Measurements from ENCODE around the gene DMAP1.
"Not testable (repeated sequence)": the region's sequence is repeated elsewhere in the genome, so short reads cannot be mapped to it uniquely, and the experiment has no call there.

DMAP1 gene, protein sequence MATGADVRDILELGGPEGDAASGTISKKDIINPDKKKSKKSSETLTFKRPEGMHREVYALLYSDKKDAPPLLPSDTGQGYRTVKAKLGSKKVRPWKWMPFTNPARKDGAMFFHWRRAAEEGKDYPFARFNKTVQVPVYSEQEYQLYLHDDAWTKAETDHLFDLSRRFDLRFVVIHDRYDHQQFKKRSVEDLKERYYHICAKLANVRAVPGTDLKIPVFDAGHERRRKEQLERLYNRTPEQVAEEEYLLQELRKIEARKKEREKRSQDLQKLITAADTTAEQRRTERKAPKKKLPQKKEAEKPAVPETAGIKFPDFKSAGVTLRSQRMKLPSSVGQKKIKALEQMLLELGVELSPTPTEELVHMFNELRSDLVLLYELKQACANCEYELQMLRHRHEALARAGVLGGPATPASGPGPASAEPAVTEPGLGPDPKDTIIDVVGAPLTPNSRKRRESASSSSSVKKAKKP
- long read RNA-seq, donor 1, full-length matches to known transcripts = 16 of 130 reads
- long read RNA-seq, donor 1, partial matches to known transcripts = 92 of 130 reads
- long read RNA-seq, donor 1, other reads (novel, unspliced or antisense) = 22 of 130 reads
- long read RNA-seq, donor 2, full-length matches to known transcripts = 10 of 52 reads
- long read RNA-seq, donor 2, partial matches to known transcripts = 29 of 52 reads
- long read RNA-seq, donor 2, other reads (novel, unspliced or antisense) = 13 of 52 reads
- long read RNA-seq, donor 3, full-length matches to known transcripts = 7 of 53 reads
- long read RNA-seq, donor 3, partial matches to known transcripts = 32 of 53 reads
- long read RNA-seq, donor 3, other reads (novel, unspliced or antisense) = 14 of 53 reads
- long read RNA-seq, donor 4, full-length matches to known transcripts = 21 of 83 reads
- long read RNA-seq, donor 4, partial matches to known transcripts = 35 of 83 reads
- long read RNA-seq, donor 4, other reads (novel, unspliced or antisense) = 27 of 83 reads
- long read RNA-seq, donor 5, full-length matches to known transcripts = 17 of 136 reads
- long read RNA-seq, donor 5, partial matches to known transcripts = 81 of 136 reads
- long read RNA-seq, donor 5, other reads (novel, unspliced or antisense) = 38 of 136 reads
- long read RNA-seq, donor 6, partial matches to known transcripts = 58 of 63 reads
- long read RNA-seq, donor 6, other reads (novel, unspliced or antisense) = 0 of 63 reads
- long read RNA-seq, donor 7, full-length matches to known transcripts = 23 of 31 reads
- long read RNA-seq, donor 7, partial matches to known transcripts = 8 of 31 reads
- long read RNA-seq, donor 7, other reads (novel, unspliced or antisense) = 0 of 31 reads
- long read RNA-seq, donor 8, full-length matches to known transcripts = 17 of 76 reads
- long read RNA-seq, donor 8, partial matches to known transcripts = 54 of 76 reads
- long read RNA-seq, donor 8, other reads (novel, unspliced or antisense) = 5 of 76 reads

GRCh38 chr1:44213222-44214112 is at the start of gene DMAP1:
DMAP1 (plus strand) TSS chr1:44213471; CDS start chr1:44213754, 283 bp downstream.
- peak; percentile 88 for DNase-seq

DNA sequence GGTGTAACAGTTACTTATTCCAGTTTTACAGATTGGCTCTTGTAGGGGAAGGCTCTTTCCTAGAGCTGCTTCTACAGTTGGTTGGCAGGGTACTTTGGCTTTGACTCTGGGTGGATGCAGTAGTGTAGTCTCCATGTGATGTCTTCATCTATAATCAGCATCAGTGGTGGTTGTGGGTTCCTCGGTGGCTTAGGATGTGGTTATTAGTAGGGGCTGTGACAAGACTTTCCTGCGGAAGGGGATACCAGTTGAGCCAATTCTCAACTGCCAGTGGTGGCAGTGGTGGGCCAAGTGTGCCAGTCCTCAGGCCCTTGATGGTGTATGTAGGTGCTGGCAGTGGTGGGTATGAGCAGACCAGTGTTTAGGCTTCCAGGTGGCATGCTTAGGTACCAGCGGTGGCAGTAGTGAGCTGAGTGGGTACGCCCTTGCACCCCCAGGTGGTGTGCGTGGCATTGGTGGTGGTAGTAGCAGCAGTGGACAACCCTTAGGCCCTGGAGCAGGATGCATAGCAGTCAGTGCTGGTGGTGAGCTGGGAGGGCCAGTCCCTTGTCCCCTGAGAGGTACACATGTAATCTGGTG is 44.7 kb upstream of the DMAP1 start:
- DNase-seq = no peak

- no peak for DNase-seq
Observed at GRCh38 chr1:44170281-44170823, 42.9 kb upstream of the DMAP1 start.

DNA sequence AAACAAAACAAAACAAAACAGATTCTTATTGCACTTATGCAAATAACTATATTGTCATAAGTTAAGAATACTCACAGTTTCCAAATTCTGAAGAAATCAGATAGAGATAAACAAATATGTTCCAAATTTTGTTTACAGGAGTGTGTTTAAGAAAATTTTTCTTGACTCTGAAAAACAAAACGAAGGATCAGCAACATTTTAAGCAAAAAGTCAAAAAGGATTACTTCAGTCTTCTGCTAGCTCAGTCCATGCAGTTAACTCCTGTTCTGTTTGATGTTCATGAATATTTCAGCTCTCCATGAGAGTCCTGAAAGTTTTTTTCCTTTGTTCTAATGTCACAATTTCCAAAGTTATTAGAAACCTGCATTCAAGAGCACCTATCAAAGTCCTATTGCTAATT is 38.6 kb upstream of the DMAP1 start:
- no peak for DNase-seq

- no peak for DNase-seq
Observed at GRCh38 chr1:44200336-44200735, 12.9 kb upstream of the DMAP1 start.

DNA sequence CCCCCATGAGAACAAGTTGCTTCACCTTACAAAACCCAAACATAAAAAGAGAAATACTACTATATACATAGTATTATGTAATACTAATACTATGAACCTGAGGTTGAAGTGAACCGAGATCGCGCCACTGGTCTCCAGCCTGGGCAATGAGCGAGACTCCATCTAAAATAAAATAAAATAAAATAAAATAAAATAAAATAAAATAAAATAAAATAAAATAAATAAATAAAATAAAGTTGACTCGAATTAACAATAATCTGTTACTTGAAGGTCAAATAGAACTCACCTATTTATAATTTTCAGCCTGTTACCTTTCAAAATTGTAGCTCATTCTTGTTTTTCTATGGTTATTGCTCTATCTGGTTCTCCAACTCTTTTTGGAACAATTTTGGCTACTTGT is 6.7 kb upstream of the DMAP1 start:
- not testable (repeated sequence) for DNase-seq

DNA sequence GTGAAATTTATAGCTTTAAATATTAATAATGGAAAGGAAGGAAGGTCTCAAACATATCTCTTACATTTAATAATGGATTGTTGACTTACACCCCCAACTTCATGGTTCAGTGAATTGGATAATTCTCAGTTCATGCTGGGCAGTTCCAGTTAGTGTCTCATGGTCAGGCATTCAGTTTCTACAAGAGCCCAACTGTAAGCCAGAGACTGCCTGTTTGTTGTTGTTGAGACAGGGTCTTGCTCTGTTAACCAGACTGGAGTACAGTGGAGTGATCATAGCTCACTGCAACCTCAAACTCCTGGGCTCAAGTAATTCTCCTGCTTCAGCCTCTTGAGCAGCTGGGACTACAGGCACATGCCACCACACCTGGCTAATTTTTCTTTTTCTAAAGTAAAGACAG is 5.0 kb upstream of the DMAP1 start:
- no peak for DNase-seq

GRCh38 chr1:44210595-44210994 is 2.7 kb upstream of the DMAP1 start:
- no peak for DNase-seq

DNA sequence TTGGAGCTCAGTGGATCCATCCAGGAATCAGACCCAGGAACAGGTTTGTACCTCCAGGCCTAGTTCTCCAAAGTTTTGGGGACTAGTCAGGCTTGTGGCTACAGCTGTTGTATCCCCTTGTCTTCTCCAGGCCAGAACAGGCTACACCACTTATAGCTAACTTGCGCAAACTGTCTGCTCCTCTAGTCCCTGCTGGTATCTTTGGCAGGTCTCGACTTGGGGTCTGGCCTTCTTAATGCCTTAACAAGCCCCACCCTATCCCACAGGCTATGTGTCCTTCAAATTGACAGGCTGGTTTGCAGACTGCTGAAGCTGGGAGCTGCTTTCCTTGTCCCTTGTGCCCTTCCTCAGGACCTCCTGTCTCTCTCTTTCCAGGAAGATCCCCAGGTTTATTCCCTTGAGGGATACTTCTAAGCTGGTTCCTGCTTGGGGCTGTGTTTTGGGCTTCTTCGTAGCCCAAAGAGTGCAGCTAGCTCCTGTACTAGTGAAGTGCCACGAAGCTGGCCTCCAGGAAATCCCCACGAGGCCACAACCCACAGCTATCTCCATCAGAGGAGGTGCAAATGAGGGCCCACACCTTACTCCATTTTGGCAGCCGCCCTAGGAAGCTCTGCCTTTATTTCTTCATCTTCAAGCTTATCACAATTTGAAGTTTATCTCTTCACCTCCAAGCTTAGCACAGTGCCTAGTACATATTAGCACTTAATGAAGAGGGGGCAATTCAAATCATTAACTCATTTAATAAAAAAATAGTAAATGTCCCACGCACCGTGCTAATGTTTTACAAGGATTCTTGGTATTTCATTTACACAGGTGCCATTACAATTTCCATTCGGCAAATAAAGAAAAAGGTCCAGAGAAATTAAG is 683 bp upstream of the DMAP1 start:
- DNase-seq = no peak

DNA sequence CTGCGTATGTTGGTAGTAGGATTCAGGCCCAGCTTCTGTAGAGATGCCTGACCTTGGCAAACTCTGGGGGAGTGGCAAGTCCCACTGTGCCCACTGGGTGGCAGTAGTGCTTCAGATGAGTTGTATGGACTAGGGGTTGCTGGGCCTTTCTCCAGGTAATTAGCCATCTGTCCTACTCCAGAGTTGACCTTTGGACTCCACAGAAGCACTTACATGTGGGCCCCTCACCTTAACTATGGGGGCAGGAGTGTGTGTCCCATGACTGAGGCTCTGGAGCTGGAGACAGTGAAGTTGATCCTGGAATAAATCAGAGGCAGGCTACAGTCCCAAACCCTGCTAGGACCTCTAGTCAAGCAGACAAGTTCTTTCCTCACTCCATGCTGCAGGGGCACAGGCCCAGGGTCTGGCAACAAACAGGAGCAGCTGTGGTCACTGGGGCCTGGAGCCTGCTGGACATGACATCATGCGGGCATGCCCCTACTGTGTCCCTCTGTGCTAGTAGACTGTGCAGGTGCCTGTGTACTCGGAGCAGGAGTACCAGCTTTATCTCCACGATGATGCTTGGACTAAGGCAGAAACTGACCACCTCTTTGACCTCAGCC is 4.6 kb downstream of the DMAP1 start:
- DNase-seq = peak; percentile 67

- no peak for DNase-seq
Observed at GRCh38 chr1:44218503-44219300, 5.4 kb downstream of the DMAP1 start.

- no peak for DNase-seq
Observed at GRCh38 chr1:44219301-44219626, 6.0 kb downstream of the DMAP1 start.

DNA sequence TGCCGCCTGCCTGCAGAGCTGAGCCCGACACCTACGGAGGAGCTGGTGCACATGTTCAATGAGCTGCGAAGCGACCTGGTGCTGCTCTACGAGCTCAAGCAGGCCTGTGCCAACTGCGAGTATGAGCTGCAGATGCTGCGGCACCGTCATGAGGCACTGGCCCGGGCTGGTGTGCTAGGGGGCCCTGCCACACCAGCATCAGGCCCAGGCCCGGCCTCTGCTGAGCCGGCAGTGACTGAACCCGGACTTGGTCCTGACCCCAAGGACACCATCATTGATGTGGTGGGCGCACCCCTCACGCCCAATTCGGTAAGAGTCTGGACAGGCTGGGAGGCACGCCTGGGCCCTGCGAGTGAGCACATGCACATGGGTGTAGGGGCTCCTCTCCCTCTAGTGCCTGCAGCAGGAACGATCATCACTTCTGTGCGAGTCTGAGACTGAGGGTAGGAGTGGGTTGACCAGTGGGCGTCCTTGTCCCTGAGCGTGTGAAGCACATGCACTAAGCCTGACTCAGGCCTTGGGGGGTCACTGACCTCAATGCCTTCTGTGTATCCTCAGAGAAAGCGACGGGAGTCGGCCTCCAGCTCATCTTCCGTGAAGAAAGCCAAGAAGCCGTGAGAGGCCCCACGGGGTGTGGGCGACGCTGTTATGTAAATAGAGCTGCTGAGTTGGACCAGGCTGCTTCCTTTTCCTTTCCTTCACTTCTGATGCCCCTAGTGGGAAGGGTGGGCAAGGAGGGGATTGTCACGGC is 6.9 kb downstream of the DMAP1 start:
- no peak for DNase-seq

GRCh38 chr1:44220755-44221154 is 7.5 kb downstream of the DMAP1 start:
- DNase-seq = no peak

DNA sequence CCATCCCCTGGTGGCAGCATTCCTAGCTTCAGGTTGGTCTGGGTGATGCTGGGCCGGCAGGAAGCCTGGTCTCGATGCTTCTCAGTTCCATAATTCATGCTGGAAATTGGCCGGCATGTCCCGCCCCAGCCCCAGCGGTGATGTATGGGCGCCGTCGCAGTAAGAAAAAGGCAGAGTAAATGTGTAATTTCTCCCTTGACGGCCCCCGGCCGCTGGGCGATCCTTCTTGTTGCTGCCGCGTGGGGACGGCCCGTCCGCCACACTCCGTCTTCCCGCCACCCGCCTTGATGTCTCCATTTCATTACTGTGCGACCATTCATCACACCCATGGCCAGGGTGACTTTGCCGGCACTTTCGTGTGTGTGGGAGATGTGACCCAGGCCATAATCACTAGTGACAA is 8.5 kb downstream of the DMAP1 start:
- DNase-seq = no peak

DNA sequence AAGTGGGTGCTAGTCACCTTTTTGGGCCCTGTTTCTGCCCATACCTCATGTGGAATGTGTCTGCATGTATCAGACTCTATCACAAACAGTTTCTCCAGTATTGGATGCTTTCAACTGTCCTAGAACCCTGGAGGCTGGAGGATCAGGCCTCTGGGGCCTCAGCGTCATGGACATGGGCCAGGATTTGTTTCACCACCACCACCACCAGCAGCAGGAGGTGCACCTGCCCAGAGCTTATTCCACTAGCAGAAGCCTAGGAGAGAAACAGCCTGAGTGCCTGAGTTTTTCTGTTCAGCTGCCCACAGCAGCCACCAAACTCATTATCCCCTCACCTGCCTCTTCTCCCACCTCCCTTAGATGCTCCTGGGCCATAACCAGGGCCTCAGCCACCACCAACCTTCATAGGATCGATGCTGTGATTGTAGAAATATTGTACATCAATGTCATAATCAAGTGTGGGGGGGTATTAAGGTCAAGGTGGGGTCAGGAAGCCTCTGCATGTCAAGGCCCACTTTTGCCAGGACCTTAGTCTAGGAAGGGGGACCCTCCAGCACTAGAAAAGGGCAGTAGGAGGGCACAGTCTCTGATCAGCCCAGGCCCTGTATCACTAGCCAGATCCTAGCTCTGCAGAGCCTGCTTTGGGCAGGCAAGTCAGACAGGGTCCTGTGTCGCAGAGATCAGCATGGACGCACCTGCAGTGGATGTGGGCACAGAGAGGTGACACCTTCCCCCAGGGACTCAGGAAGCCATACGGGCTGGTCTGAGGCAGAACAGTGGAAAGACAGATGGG is 9.3 kb downstream of the DMAP1 start:
- DNase-seq = no peak

DNA sequence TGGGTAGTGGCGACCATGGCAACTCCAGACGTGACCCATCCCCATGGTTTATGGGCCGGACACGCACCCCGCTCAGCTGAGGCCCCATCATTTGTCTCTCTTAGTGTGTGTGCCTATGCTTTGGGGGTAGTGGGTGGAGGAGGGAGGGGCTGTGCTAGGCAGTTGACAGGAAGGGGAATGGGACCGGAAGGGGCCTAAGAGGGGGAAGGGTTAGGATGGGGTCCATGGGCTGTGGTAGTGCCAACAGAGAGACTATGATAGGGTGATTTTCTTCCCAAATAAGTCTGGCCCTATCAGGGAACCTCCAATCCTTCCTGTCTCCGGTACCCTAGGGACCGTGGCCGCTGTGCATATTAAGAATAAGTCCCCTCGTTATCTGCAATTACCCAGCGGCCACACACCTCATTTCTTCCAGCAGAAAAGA is 9.9 kb downstream of the DMAP1 start:
- DNase-seq = no peak

Measured in right kidney (tissue), 9 donors.